Activated CD8-positive, alpha-beta T cell treated with anti-CD3 and anti-CD28 coated beads for 36 hours (primary cell): ENCODE measurements around the gene TUBB6. TPM values are rescaled to one million over a fixed set of nuclear protein-coding genes. Genes with fewer than 3 reads are reported as not detected.

Experiments
- ATAC-seq: fragments of 200-7000 bp; cut with Tn5 transposase; one replicate; pipeline ENCODE4 v1.10.0; 2021; ENCODE audit warnings: mild to moderate bottlenecking, moderate library complexity
- CTCF ChIA-PET: fragments of 350-600 bp; sonication (Branson Sonifier 250); formaldehyde crosslinking; loops from one replicate; lab custom pipeline; 2021; ENCODE audit warnings: antibody characterized with exemption; lab: Charles Lee
- POLR2A ChIA-PET: fragments of 350-600 bp; sonication (Branson Sonifier 250); formaldehyde crosslinking; loops from one replicate; lab custom pipeline; 2021; ENCODE audit warnings: antibody characterized with exemption; lab: Charles Lee
- DNase-seq: peaks from one replicate; pipeline ENCODE4 v3.0.0-alpha.2; 2020
- H3K27ac Mint-ChIP-seq: one replicate; pipeline ENCODE4 v1.8.0; 2021; ENCODE audit warnings: mild to moderate bottlenecking, mixed read lengths
- H3K27me3 Mint-ChIP-seq: one replicate; pipeline ENCODE4 v1.8.0; 2021; ENCODE audit warnings: mixed read lengths
- H3K36me3 Mint-ChIP-seq: one replicate; pipeline ENCODE4 v1.8.0; 2021; ENCODE audit warnings: low read depth, mixed read lengths
- H3K4me1 Mint-ChIP-seq: one replicate; pipeline ENCODE4 v1.8.0; 2021; ENCODE audit warnings: low read depth, mixed read lengths
- H3K4me3 Mint-ChIP-seq: one replicate; pipeline ENCODE4 v1.8.0; 2021; ENCODE audit warnings: mild to moderate bottlenecking, moderate library complexity, mixed read lengths
- H3K9me3 Mint-ChIP-seq: one replicate; pipeline ENCODE4 v1.8.0; 2021; ENCODE audit warnings: mixed read lengths
- intact Hi-C: fragments of 100-400 bp; cut with micrococcal nuclease; formaldehyde crosslinking; loops from one replicate; pipeline ENCODE4 v1.10.0; 2022
- total RNA-seq, 2 experiments: library from RNA; stranded (reverse); gene quantifications; one replicate each; pipeline ENCODE4 v1.2.3, GENCODE V29; 2021
- TF ChIP-seq, protein P1 (sequence below): fragments of 200-600 bp; IDR thresholded peaks from one replicate; pipeline ENCODE4 v1.8.0; 2022; ENCODE audit warnings: antibody characterized with exemption, mild to moderate bottlenecking

TUBB6 gene
- total RNA-seq, 2 experiments from 2014 or later, result 11.5 to 12.6 TPM

DNA sequence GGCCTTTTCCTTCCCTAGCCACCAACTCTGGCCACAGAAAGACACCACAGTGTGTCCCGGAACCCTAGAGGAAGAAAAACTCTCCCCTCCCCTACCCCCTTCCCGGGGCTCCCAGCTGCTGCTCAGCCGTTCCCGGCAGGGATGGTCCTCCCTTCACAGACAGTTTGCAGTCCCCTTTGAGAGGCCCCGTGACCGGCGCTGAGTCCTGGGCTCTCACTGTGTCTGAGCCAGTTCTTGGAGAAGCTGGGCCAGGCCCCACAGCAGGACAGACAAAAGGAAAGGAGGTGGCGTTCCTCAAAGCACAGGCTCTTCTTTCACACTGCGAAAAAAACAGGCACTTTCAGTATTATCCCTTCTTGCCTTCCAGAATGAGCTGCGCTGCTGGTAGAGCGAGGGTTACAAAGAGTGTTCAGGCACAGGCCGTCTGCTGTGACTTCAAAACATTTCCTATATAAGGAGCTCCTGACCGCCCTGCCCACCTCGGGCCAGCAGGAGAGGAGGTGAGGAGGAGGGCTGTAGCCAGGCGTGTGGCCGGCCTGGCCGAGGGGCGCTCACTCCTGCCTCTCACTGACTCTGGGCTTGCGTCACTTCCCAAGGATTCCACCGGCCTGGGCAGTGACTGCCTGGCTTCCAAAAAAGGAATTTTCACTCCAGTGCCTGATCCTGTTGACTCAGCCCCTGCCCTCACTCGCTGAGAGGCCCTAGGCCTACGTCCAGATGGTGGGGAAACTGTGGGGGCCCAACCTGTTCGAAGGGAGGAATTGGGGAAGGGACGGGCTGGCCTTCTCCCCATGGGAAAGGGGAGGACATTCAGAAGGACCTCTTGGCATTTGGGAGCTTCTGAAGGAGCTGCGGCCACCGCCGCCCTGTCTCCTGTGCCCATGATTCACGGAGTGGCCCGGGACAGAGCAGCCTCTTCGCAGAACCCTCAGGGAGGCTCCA is 29.0 kb upstream of the TUBB6 start:
- H3K27ac Mint-ChIP-seq, result no peak overlapping the region
- peaks cover 12% of the 10 kb centered on the region for H3K27me3 Mint-ChIP-seq
- H3K4me1 Mint-ChIP-seq, result no peaks in the 10 kb centered on the region
- ATAC-seq (no peak), DNase-seq (no peak)
- POLR2A ChIA-PET, result interaction anchor here (1.7 kb wide), 1 partner anchor 9 kb away, joined by 4 read pairs; no protein-coding TSS in a partner anchor
- no peaks in the 10 kb centered on the region for H3K36me3 Mint-ChIP-seq
- H3K9me3 Mint-ChIP-seq, result no peaks in the 10 kb centered on the region
- no peak overlapping the region for H3K4me3 Mint-ChIP-seq
- TF ChIP-seq, protein P1, sequence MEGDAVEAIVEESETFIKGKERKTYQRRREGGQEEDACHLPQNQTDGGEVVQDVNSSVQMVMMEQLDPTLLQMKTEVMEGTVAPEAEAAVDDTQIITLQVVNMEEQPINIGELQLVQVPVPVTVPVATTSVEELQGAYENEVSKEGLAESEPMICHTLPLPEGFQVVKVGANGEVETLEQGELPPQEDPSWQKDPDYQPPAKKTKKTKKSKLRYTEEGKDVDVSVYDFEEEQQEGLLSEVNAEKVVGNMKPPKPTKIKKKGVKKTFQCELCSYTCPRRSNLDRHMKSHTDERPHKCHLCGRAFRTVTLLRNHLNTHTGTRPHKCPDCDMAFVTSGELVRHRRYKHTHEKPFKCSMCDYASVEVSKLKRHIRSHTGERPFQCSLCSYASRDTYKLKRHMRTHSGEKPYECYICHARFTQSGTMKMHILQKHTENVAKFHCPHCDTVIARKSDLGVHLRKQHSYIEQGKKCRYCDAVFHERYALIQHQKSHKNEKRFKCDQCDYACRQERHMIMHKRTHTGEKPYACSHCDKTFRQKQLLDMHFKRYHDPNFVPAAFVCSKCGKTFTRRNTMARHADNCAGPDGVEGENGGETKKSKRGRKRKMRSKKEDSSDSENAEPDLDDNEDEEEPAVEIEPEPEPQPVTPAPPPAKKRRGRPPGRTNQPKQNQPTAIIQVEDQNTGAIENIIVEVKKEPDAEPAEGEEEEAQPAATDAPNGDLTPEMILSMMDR, result no peak
- CTCF ChIA-PET, result no interaction called here
- intact Hi-C loops, result no loop called here

DNA sequence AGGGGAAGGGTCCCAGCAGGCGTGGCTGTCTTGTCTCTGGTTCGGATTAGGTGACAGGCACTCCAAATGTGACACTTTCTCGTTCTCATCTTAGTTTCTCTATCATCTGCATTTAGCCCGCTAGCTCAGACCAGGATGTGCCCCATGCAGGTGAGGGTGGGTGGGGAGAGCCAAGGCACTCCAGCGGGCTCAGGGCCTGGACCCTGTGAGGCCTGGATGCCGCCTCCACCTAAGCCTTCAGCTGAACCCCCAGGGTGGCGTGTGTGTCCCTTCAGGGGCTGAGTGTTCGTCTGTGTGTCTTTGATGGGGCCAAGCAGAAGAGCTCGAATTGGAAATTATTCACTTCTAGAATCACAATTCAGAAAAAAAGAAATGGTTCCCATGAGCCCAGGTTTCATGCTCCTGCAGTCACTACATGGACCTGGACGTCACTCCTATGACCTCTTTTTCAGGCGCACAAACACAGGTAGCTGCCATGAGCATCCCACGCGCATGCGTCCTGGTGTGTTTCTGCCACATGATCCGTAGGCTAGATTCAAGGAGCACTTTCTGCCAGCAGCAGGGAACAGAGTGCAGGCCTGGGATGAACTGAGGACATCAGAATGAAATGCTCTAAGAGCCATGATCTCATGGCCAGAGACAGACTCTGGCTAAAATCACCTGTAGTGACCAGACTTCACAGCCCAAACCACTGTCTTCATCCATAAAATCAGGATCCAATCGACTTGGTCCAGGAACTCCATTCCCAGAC is 28.1 kb upstream of the TUBB6 start:
- no peak overlapping the region for H3K27ac Mint-ChIP-seq
- H3K9me3 Mint-ChIP-seq, result no peaks in the 10 kb centered on the region
- no peak overlapping the region for H3K4me3 Mint-ChIP-seq
- H3K27me3 Mint-ChIP-seq, result peaks cover 12% of the 10 kb centered on the region
- no peaks in the 10 kb centered on the region for H3K36me3 Mint-ChIP-seq
- ATAC-seq (no peak), DNase-seq (no peak)
- intact Hi-C loops, result no loop called here
- no peaks in the 10 kb centered on the region for H3K4me1 Mint-ChIP-seq
- TF ChIP-seq, protein P1, result no peak
- ChIA-PET CTCF (interaction anchor here (0.8 to 1.6 kb wide), 2 partner anchors 8 to 15 kb away, joined by 3 to 12 read pairs; no protein-coding TSS in a partner anchor), POLR2A (interaction anchor here (1.7 kb wide), 1 partner anchor 8 kb away, joined by 4 read pairs; no protein-coding TSS in a partner anchor)

DNA sequence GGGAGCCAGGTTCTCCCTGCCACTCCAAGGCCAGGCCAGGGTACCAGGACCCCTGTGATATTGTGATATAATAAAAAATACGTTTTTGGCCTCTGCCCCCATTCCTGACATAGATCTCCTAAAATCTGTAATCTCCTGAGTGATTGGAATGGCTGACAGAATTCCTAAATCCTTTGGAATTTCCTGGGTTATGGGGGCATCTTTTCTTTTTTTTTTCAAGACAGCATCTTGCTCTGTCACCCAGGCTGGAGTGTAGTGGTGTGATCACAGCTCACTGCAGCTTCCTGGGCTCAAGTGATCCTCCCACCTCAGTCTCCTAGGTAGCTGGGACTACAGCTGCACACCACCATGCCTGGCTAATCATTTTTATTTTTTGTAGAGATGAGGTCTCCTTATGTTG is 26.2 kb upstream of the TUBB6 start:
- Mint-ChIP-seq H3K27me3 (peaks cover 12% of the 10 kb centered on the region), H3K9me3 (no peaks in the 10 kb centered on the region), H3K4me3 (no peak overlapping the region), H3K4me1 (no peaks in the 10 kb centered on the region), H3K27ac (no peak overlapping the region), H3K36me3 (no peaks in the 10 kb centered on the region)
- ATAC-seq, result no peak
- POLR2A ChIA-PET, result no interaction called here
- intact Hi-C loops, result no loop called here
- DNase-seq, result no peak
- TF ChIP-seq, protein P1, result no peak
- CTCF ChIA-PET, result interaction anchor here (2.0 kb wide), 1 partner anchor 10 kb away, joined by 9 read pairs; no protein-coding TSS in a partner anchor

DNA sequence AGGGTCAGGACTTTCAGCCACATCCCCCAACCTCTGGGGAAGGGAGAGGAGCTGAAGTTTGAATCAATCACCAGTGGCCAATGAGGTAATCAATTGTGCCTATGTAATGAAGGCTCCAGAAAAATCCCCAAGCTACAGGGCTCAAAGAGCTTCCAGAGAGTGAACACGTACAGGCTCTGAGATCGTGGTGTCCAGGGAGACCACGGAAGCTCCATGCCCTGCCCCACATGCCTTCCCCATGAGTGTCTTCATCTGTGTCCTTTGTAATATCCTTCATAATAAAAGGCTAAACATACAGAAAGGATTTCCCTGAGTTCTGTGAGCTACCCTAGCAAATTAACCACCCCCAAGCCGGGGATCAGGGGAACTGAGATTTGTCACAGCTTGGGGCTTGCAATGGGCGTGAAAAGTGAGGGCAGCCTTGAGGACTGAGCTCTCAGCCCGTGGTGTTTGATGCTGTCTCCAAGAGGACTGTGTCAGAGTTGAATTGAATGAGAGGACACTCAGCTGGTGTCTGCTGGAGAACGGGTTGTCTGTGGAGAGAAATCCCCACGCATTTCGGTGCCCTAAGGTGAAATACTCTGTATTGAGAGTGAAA is 25.5 kb upstream of the TUBB6 start:
- TF ChIP-seq, protein P1, result no peak
- H3K4me1 Mint-ChIP-seq, result no peaks in the 10 kb centered on the region
- DNase-seq, result no peak
- ATAC-seq, result no peak
- H3K9me3 Mint-ChIP-seq, result no peaks in the 10 kb centered on the region
- no peak overlapping the region for H3K4me3 Mint-ChIP-seq
- ChIA-PET POLR2A (no interaction called here), CTCF (interaction anchor here (1.6 to 2.0 kb wide), 2 partner anchors 11 to 46 kb away, joined by 4 to 9 read pairs; no protein-coding TSS in a partner anchor)
- no peak overlapping the region for H3K27ac Mint-ChIP-seq
- no peaks in the 10 kb centered on the region for H3K36me3 Mint-ChIP-seq
- peaks cover 6% of the 10 kb centered on the region for H3K27me3 Mint-ChIP-seq
- intact Hi-C loops, result no loop called here
